Activated CD4-positive, alpha-beta T cell treated with anti-CD3 and anti-CD28 coated beads for 24 hours (primary cell): ENCODE measurements around the gene DENND4C.
"Not testable (repeated sequence)": the region's sequence is repeated elsewhere in the genome, so short reads cannot be mapped to it uniquely, and the experiment has no call there.

Experiments
- DNase-seq, 2 donors: peaks; one replicate each; pipeline ENCODE4 v3.0.0-alpha.2; 2020; ENCODE audit warnings: low read depth in 2 of 2

The DENND4C gene

GRCh38 chr9:19266778-19267384 is 36.4 kb downstream of the DENND4C start:
- DNase-seq = not testable (repeated sequence)

GRCh38 chr9:19269582-19269981 is 39.1 kb downstream of the DENND4C start:
- no peak for DNase-seq

GRCh38 chr9:19270421-19270949 is 40.0 kb downstream of the DENND4C start:
- DNase-seq = no peak

GRCh38 chr9:19271081-19271480 is 40.6 kb downstream of the DENND4C start:
- no peak for DNase-seq

- no peak for DNase-seq
These were observed 51.3 kb downstream of the DENND4C start for GRCh38 chr9:19281801-19282200.

- no peak for DNase-seq
These were observed 52.7 kb downstream of the DENND4C start for GRCh38 chr9:19283072-19283710.

- no peak for DNase-seq
These were observed 54.2 kb downstream of the DENND4C start for GRCh38 chr9:19284729-19285128.

GRCh38 chr9:19286634-19287188 is 56.2 kb downstream of the DENND4C start:
- DNase-seq = no peak

GRCh38 chr9:19288081-19288480 is 57.6 kb downstream of the DENND4C start:
- no peak for DNase-seq

- DNase-seq = no peak
These were observed 59.6 kb downstream of the DENND4C start for GRCh38 chr9:19290103-19290502.

GRCh38 chr9:19294219-19294618 is 63.7 kb downstream of the DENND4C start:
- DNase-seq = no peak

- no peak for DNase-seq
These were observed 68.0 kb downstream of the DENND4C start for GRCh38 chr9:19298436-19299000.

- DNase-seq = no peak
These were observed 72.7 kb downstream of the DENND4C start for GRCh38 chr9:19303216-19303615.

- no peak for DNase-seq
These were observed 76.1 kb downstream of the DENND4C start for GRCh38 chr9:19306568-19306967.

GRCh38 chr9:19310246-19310645 is 79.8 kb downstream of the DENND4C start:
- DNase-seq = no peak

- DNase-seq = no peak
These were observed 83.1 kb downstream of the DENND4C start for GRCh38 chr9:19313573-19313972.

GRCh38 chr9:19320495-19320894 is 90.0 kb downstream of the DENND4C start:
- DNase-seq = no peak

GRCh38 chr9:19331877-19332276 is 101.4 kb downstream of the DENND4C start:
- DNase-seq = no peak

- no peak for DNase-seq
These were observed 105.7 kb downstream of the DENND4C start for GRCh38 chr9:19336166-19336565.

- no peak for DNase-seq
These were observed 112.5 kb downstream of the DENND4C start for GRCh38 chr9:19342947-19343346.

GRCh38 chr9:19358701-19359100 is 128.2 kb downstream of the DENND4C start:
- no peak for DNase-seq

- DNase-seq = no peak
These were observed 138.6 kb downstream of the DENND4C start for GRCh38 chr9:19369107-19369506.

GRCh38 chr9:19371942-19372341 is 141.4 kb downstream of the DENND4C start:
- no peak for DNase-seq
